Measurements from ENCODE around the gene ATF6. TPM values are rescaled to one million over a fixed set of nuclear protein-coding genes. Genes with fewer than 3 reads are reported as not detected.

Gene ATF6
- total RNA-seq, 1 experiment from 2014 or later: 56.3 TPM

DNA sequence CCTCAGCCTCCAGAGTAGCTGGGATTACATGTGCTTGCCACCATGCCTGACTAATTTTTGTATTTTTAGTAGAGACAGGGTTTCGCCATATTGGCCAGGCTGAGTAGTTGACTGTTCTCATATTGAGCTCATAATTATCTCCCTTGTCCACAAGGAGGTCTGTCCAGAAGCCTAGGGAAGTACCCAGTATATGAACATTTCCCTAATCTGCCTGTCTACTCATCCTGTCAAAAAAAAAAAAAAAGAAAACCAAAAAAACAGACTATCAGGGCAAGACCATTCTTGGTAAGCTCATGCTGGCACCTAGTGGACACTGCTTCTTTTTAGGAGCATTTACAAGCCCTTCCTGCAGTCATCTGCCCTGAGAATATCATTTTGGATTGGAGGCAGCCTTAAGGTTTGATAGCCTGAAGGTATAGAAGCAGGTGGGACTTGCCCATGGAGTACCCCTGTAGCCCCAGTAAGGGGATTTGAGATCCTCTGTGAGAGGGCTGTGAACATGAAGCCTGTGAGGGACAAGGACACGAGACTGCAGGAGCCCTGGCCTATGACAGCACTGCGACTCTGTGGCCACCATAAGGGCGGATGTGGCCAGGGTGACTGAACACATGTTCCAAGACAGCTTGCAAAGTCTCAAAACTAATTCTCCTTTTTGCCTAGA, 27.4 kb upstream of the ATF6 start:
- Mint-ChIP-seq H3K27me3 (ENCODE audit: insufficient read depth, unreplicated experiment) (no peaks in the 10 kb centered on the region), H3K9me3 (ENCODE audit: unreplicated experiment) (no peaks in the 10 kb centered on the region), H3K4me3 (ENCODE audit: unreplicated experiment) (no peak overlapping the region), H3K27ac (ENCODE audit: low read depth, unreplicated experiment) (no peak overlapping the region), H3K4me1 (ENCODE audit: insufficient read depth, unreplicated experiment) (peaks cover 35% of the 10 kb centered on the region), H3K36me3 (ENCODE audit: insufficient read depth, unreplicated experiment) (no peaks in the 10 kb centered on the region)
- intact Hi-C loops (cut with micrococcal nuclease): loop anchor here (1.0 to 10.0 kb wide), 2 partner anchors 91 to 514 kb away; partner anchors contain the start of genes APOA2 and TOMM40L
- CTCF ChIA-PET: interaction anchor here (0.5 to 10.2 kb wide), 43 partner anchors 10 to 1658 kb away, joined by 3 to 121 read pairs (median 4); partner anchors contain the start of genes APOA2, DUSP12, FCRLA and TOMM40L
- POLR2A ChIA-PET: interaction anchor here (1.3 to 10.3 kb wide), 4 partner anchors 10 to 349 kb away, joined by 3 to 119 read pairs (median 34); partner anchors contain the start of gene DUSP12
- no TSS peak for BruUV-seq (replicated peaks)
- peak; percentile 87 for DNase-seq (ENCODE audit: unreplicated experiment)
- TF ChIP-seq, protein P1, sequence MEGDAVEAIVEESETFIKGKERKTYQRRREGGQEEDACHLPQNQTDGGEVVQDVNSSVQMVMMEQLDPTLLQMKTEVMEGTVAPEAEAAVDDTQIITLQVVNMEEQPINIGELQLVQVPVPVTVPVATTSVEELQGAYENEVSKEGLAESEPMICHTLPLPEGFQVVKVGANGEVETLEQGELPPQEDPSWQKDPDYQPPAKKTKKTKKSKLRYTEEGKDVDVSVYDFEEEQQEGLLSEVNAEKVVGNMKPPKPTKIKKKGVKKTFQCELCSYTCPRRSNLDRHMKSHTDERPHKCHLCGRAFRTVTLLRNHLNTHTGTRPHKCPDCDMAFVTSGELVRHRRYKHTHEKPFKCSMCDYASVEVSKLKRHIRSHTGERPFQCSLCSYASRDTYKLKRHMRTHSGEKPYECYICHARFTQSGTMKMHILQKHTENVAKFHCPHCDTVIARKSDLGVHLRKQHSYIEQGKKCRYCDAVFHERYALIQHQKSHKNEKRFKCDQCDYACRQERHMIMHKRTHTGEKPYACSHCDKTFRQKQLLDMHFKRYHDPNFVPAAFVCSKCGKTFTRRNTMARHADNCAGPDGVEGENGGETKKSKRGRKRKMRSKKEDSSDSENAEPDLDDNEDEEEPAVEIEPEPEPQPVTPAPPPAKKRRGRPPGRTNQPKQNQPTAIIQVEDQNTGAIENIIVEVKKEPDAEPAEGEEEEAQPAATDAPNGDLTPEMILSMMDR (IDR thresholded peaks at IDR 0.05; ENCODE audit: unreplicated experiment): peak; percentile 76

DNA sequence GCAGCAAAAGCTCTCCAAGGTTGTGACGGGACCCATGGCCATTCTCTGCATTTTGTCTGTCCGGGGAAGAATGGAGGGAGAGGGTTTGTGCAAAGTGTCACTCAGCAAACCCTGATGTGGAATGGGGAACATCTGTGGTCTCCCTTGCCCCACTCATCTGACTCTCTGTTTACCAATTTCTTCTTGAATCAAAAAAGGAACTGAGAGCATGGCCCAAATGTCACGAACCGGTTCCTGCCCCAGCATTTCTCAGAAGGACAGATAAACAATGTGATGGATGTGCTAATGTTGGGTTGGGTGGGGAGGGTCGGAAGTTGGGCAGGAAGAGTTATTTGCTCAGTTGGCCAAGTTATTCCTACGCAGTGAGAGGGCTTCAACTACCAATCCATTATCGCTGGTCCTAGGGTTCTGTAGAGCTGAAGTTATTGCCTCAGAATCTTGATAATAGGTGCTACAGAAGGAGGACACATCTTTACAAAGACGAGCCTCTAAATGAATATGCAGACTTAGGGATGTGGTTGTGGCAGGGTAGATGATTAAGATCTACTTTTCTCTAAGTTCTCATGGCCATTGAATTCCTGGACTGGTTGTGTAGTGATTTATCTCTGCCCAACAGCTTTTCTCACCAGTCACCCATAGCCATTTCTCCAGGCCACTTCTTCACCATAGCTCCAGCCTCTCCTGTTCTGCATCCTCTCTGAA, 26.1 kb upstream of the ATF6 start:
- Mint-ChIP-seq H3K4me3 (ENCODE audit: unreplicated experiment) (no peak overlapping the region), H3K4me1 (ENCODE audit: insufficient read depth, unreplicated experiment) (peaks cover 40% of the 10 kb centered on the region), H3K27ac (ENCODE audit: low read depth, unreplicated experiment) (no peak overlapping the region), H3K9me3 (ENCODE audit: unreplicated experiment) (no peaks in the 10 kb centered on the region), H3K27me3 (ENCODE audit: insufficient read depth, unreplicated experiment) (no peaks in the 10 kb centered on the region), H3K36me3 (ENCODE audit: insufficient read depth, unreplicated experiment) (no peaks in the 10 kb centered on the region)
- ChIA-PET CTCF (interaction anchor here (0.6 to 10.2 kb wide), 28 partner anchors 9 to 1520 kb away, joined by 3 to 121 read pairs (median 4); partner anchors contain the start of genes DUSP12 and TOMM40L), POLR2A (interaction anchor here (0.9 to 10.3 kb wide), 5 partner anchors 9 to 350 kb away, joined by 3 to 119 read pairs (median 8); partner anchors contain the start of gene DUSP12)
- no peak for DNase-seq (ENCODE audit: unreplicated experiment)
- BruUV-seq (replicated peaks): no TSS peak
- intact Hi-C loops (cut with micrococcal nuclease): loop anchor here (1.0 to 10.0 kb wide), 3 partner anchors 48 to 515 kb away; partner anchors contain the start of genes APOA2 and TOMM40L
- TF ChIP-seq, protein P1 (IDR thresholded peaks at IDR 0.05; ENCODE audit: unreplicated experiment): no peak

DNA sequence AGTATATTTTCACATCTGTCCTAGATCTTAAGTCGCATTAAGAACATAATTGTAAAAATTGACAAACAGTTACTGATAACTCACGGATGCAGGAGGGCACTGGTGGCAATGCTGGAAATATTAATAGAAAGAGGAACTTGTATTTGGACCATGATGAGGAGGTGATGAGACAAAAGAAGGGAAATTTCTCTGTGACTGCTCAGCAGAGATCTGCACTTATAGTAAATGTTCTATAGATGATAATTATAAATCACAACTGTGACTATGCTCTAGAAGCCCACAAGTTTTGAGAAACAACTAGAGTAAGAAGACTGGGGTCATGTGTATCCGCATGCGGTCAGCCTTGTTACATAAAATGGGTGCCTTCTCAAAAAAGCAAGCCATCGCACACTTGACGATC, 25.2 kb upstream of the ATF6 start:
- Mint-ChIP-seq H3K4me1 (ENCODE audit: insufficient read depth, unreplicated experiment) (peaks cover 37% of the 10 kb centered on the region), H3K9me3 (ENCODE audit: unreplicated experiment) (no peaks in the 10 kb centered on the region), H3K27ac (ENCODE audit: low read depth, unreplicated experiment) (no peak overlapping the region), H3K4me3 (ENCODE audit: unreplicated experiment) (no peak overlapping the region), H3K36me3 (ENCODE audit: insufficient read depth, unreplicated experiment) (no peaks in the 10 kb centered on the region), H3K27me3 (ENCODE audit: insufficient read depth, unreplicated experiment) (no peaks in the 10 kb centered on the region)
- TF ChIP-seq, protein P1 (IDR thresholded peaks at IDR 0.05; ENCODE audit: unreplicated experiment): no peak
- ChIA-PET POLR2A (interaction anchor here (1.6 to 10.3 kb wide), 2 partner anchors 9 to 13 kb away, joined by 8 to 119 read pairs; partner anchors contain the start of gene DUSP12), CTCF (interaction anchor here (0.6 to 10.2 kb wide), 24 partner anchors 8 to 574 kb away, joined by 3 to 121 read pairs (median 3); partner anchors contain the start of gene DUSP12)
- intact Hi-C loops (cut with micrococcal nuclease): loop anchor here (1.0 to 5.0 kb wide), 3 partner anchors 49 to 296 kb away; no protein-coding TSS in a partner anchor
- BruUV-seq (replicated peaks): no TSS peak
- DNase-seq (ENCODE audit: unreplicated experiment): no peak
